BLaER1 treated with 17β-estradiol and CSF1 and Interleukin-3, amounts not matched to agents 10 nM and 100 nM (cell line): ENCODE data around the gene PI4KA.
"Not testable (repeated sequence)": the region's sequence is repeated elsewhere in the genome, so short reads cannot be mapped to it uniquely, and the experiment has no call there.

Experiments used
- H3K27ac ChIP-seq, 11 experiments: shearing (Covaris generic); formaldehyde crosslinking; 2 replicates each; pipeline ENCODE4 v1.8.1; 2022
- H3K27me3 ChIP-seq, 11 experiments: shearing (Covaris generic); formaldehyde crosslinking; 2 replicates each; pipeline ENCODE4 v1.8.1; 2022
- H3K36me3 ChIP-seq, 11 experiments: shearing (Covaris generic); formaldehyde crosslinking; 2 replicates each; pipeline ENCODE4 v1.8.1; 2022
- H3K4me1 ChIP-seq, 10 experiments: shearing (Covaris generic); formaldehyde crosslinking; 2 replicates each; pipeline ENCODE4 v1.8.1; 2022
- H3K4me2 ChIP-seq, 11 experiments: shearing (Covaris generic); formaldehyde crosslinking; 2 replicates each; pipeline ENCODE4 v1.8.1; 2022
- H3K4me3 ChIP-seq, 10 experiments: shearing (Covaris generic); formaldehyde crosslinking; 2 replicates each; pipeline ENCODE4 v1.8.1; 2022
- H3K9ac ChIP-seq, 11 experiments: shearing (Covaris generic); formaldehyde crosslinking; 2 replicates each; pipeline ENCODE4 v1.8.1; 2022
- H3K9me3 ChIP-seq, 11 experiments: shearing (Covaris generic); formaldehyde crosslinking; replicated peaks in 1 of 11; 2 replicates each; pipeline ENCODE4 v1.8.1; 2022
- H4K20me1 ChIP-seq, 11 experiments: shearing (Covaris generic); formaldehyde crosslinking; 2 replicates each; pipeline ENCODE4 v1.8.1; 2022
- Cebpa-rat ChIP-seq, 11 experiments: shearing (Covaris generic); IDR thresholded peaks; 2 replicates each; pipeline ENCODE4 v1.8.1; 2022

PI4KA gene

GRCh38 chr22:20738394-20739089, 120.1 kb downstream of the PI4KA start:
- Histone ChIP-seq H3K27me3 (no peaks in the 10 kb centered on the region), H3K36me3 (peaks cover 38 to 69% (median 48%) of the 10 kb centered on the region in 11 experiments), H3K4me1 (peaks cover 14 to 23% (median 18%) of the 10 kb centered on the region in 10 experiments), H3K4me2 (peak overlapping the region; percentile 50 to 82 (median 67); a peak in 21 of 22 replicates), H3K9ac (peak overlapping the region in 1 of 11 experiments; percentile 30; a peak in 2 of 22 replicates), H3K4me3 (no peak overlapping the region), H4K20me1 (peaks cover 0 to 20% (median 8%) of the 10 kb centered on the region in 11 experiments; a peak in 11 of 22 replicates), H3K27ac (peak overlapping the region in 10 of 11 experiments; percentile 8 to 71 (median 42); a peak in 17 of 22 replicates), H3K9me3 (no peaks in the 10 kb centered on the region)
- no peak for TF ChIP-seq Cebpa-rat (IDR thresholded peaks at IDR 0.05)

GRCh38 chr22:20736891-20737290, 121.7 kb downstream of the PI4KA start:
- peak overlapping the region in 2 of 11 experiments; percentile 15; a peak in 3 of 22 replicates for H3K4me2 ChIP-seq
- H3K27me3 ChIP-seq, H3K27ac ChIP-seq, H3K9ac ChIP-seq, H4K20me1 ChIP-seq, H3K9me3 ChIP-seq, H3K4me3 ChIP-seq: not testable (repeated sequence)
- H3K4me1 ChIP-seq: peaks cover 14 to 23% (median 18%) of the 10 kb centered on the region in 10 experiments
- peaks cover 22 to 63% (median 41%) of the 10 kb centered on the region in 11 experiments for H3K36me3 ChIP-seq

GRCh38 chr22:20735356-20736162, 123.1 kb downstream of the PI4KA start:
- not testable (repeated sequence) for H3K27me3 ChIP-seq, H4K20me1 ChIP-seq, H3K9me3 ChIP-seq, H3K4me3 ChIP-seq, H3K27ac ChIP-seq, H3K9ac ChIP-seq, H3K4me2 ChIP-seq
- Histone ChIP-seq H3K36me3 (peaks cover 18 to 63% (median 36%) of the 10 kb centered on the region in 11 experiments), H3K4me1 (peaks cover 14 to 23% (median 18%) of the 10 kb centered on the region in 10 experiments)

GRCh38 chr22:20732431-20732830, 126.2 kb downstream of the PI4KA start:
- H3K4me1 ChIP-seq, H3K4me3 ChIP-seq, H3K9me3 ChIP-seq, H3K27ac ChIP-seq, H3K27me3 ChIP-seq, H3K9ac ChIP-seq, H3K4me2 ChIP-seq: not testable (repeated sequence)
- H3K36me3 ChIP-seq: peaks cover 34 to 70% (median 51%) of the 10 kb centered on the region in 11 experiments
- H4K20me1 ChIP-seq: peaks cover 0 to 12% (median 0%) of the 10 kb centered on the region in 11 experiments; a peak in 2 of 22 replicates

- H3K4me2 ChIP-seq: no peak overlapping the region
- H3K4me1 ChIP-seq: no peaks in the 10 kb centered on the region
- no peak overlapping the region for H3K4me3 ChIP-seq
- H3K27ac ChIP-seq: no peak overlapping the region
- TF ChIP-seq Cebpa-rat (IDR thresholded peaks at IDR 0.05): no peak
- H4K20me1 ChIP-seq: peaks cover 0 to 24% (median 0%) of the 10 kb centered on the region in 11 experiments; a peak in 2 of 22 replicates
- no peaks in the 10 kb centered on the region for H3K27me3 ChIP-seq
- no peaks in the 10 kb centered on the region for H3K9me3 ChIP-seq
- H3K36me3 ChIP-seq: peaks cover 56 to 88% (median 73%) of the 10 kb centered on the region in 11 experiments
- no peak overlapping the region for H3K9ac ChIP-seq
Measured at GRCh38 chr22:20729194-20729593, 129.4 kb downstream of the PI4KA start.

- Histone ChIP-seq H3K4me1 (no peaks in the 10 kb centered on the region), H3K9ac (no peak overlapping the region; a peak in 1 of 22 replicates), H4K20me1 (peaks cover 0 to 24% (median 0%) of the 10 kb centered on the region in 11 experiments; a peak in 2 of 22 replicates), H3K4me3 (no peak overlapping the region), H3K36me3 (peaks cover 56 to 88% (median 73%) of the 10 kb centered on the region in 11 experiments), H3K27ac (no peak overlapping the region), H3K9me3 (no peaks in the 10 kb centered on the region), H3K27me3 (no peaks in the 10 kb centered on the region), H3K4me2 (no peak overlapping the region)
- TF ChIP-seq Cebpa-rat (IDR thresholded peaks at IDR 0.05): no peak
Measured at GRCh38 chr22:20728523-20729190, 130.0 kb downstream of the PI4KA start.

GRCh38 chr22:20727118-20728015, 131.2 kb downstream of the PI4KA start:
- no peak for TF ChIP-seq Cebpa-rat (IDR thresholded peaks at IDR 0.05)
- H3K36me3 ChIP-seq: peaks cover 56 to 86% (median 68%) of the 10 kb centered on the region in 11 experiments
- peaks cover 0 to 3% (median 0%) of the 10 kb centered on the region in 10 experiments; a peak in 1 of 20 replicates for H3K4me1 ChIP-seq
- H3K9me3 ChIP-seq: no peaks in the 10 kb centered on the region
- no peaks in the 10 kb centered on the region for H3K27me3 ChIP-seq
- no peak overlapping the region for H3K4me2 ChIP-seq
- H4K20me1 ChIP-seq: peaks cover 0 to 24% (median 0%) of the 10 kb centered on the region in 11 experiments; a peak in 2 of 22 replicates
- no peak overlapping the region for H3K4me3 ChIP-seq
- H3K27ac ChIP-seq: no peak overlapping the region
- no peak overlapping the region for H3K9ac ChIP-seq

- H3K4me3 ChIP-seq: no peak overlapping the region
- peaks cover 0 to 7% (median 0%) of the 10 kb centered on the region in 10 experiments; a peak in 1 of 20 replicates for H3K4me1 ChIP-seq
- H3K27me3 ChIP-seq: no peaks in the 10 kb centered on the region
- H4K20me1 ChIP-seq: peaks cover 0 to 24% (median 0%) of the 10 kb centered on the region in 11 experiments; a peak in 3 of 22 replicates
- peaks cover 63 to 86% (median 76%) of the 10 kb centered on the region in 11 experiments for H3K36me3 ChIP-seq
- no peak overlapping the region for H3K9ac ChIP-seq
- TF ChIP-seq Cebpa-rat (IDR thresholded peaks at IDR 0.05): no peak
- no peak overlapping the region for H3K4me2 ChIP-seq
- no peak overlapping the region for H3K27ac ChIP-seq
- H3K9me3 ChIP-seq: no peaks in the 10 kb centered on the region
Measured at GRCh38 chr22:20725987-20726558, 132.5 kb downstream of the PI4KA start.
